ENCODE results near the gene MSX1. TPM values are rescaled to one million over a fixed set of nuclear protein-coding genes. Genes with fewer than 3 reads are reported as not detected.

Gene MSX1
- total RNA-seq, 2 donors from 2014 or later: 1.4 to 2.9 TPM

- TF ChIP-seq, protein P1, sequence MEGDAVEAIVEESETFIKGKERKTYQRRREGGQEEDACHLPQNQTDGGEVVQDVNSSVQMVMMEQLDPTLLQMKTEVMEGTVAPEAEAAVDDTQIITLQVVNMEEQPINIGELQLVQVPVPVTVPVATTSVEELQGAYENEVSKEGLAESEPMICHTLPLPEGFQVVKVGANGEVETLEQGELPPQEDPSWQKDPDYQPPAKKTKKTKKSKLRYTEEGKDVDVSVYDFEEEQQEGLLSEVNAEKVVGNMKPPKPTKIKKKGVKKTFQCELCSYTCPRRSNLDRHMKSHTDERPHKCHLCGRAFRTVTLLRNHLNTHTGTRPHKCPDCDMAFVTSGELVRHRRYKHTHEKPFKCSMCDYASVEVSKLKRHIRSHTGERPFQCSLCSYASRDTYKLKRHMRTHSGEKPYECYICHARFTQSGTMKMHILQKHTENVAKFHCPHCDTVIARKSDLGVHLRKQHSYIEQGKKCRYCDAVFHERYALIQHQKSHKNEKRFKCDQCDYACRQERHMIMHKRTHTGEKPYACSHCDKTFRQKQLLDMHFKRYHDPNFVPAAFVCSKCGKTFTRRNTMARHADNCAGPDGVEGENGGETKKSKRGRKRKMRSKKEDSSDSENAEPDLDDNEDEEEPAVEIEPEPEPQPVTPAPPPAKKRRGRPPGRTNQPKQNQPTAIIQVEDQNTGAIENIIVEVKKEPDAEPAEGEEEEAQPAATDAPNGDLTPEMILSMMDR (IDR thresholded peaks at IDR 0.05): no peak
- H3K4me3 ChIP-seq: no peak overlapping the region
- peaks cover 0 to 6% of the 10 kb centered on the region in 2 donors for H3K9me3 ChIP-seq
- DNase-seq (ENCODE audit: low spot score): no peak
- no peaks in the 10 kb centered on the region for H3K4me1 ChIP-seq
- H3K27me3 ChIP-seq: no peaks in the 10 kb centered on the region
- no peaks in the 10 kb centered on the region for H3K36me3 ChIP-seq
- no peak overlapping the region for H3K27ac ChIP-seq
Observed at GRCh38 chr4:4824232-4824631, 35.2 kb upstream of the MSX1 start.

GRCh38 chr4:4825431-4825830 lies 34.0 kb upstream of the MSX1 start:
- Histone ChIP-seq H3K4me1 (no peaks in the 10 kb centered on the region), H3K4me3 (no peak overlapping the region), H3K27me3 (no peaks in the 10 kb centered on the region), H3K27ac (no peak overlapping the region), H3K36me3 (no peaks in the 10 kb centered on the region), H3K9me3 (peaks cover 0 to 6% of the 10 kb centered on the region in 2 donors)
- TF ChIP-seq, protein P1 (IDR thresholded peaks at IDR 0.05): no peak
- DNase-seq (ENCODE audit: low spot score): no peak

DNA sequence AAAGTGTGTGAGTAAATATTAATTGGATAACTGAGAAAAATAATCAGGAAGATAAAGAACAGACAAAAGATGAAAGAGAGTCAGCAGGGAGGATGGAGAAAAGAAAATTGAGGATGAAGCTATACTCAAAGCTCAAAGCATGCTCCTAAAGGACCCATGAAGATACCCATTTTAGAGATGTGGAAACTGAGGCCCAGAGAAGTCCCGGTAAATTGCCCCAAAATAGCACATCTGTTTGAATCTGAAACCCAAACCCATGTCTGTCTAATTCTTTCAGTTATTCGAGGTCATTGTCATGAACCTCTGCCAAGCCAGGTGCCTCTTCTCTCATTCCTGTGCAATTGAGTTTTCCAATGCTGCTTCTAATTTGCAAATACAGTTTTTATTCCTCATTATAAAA lies 29.6 kb upstream of the MSX1 start:
- Histone ChIP-seq H3K4me3 (no peak overlapping the region), H3K4me1 (no peaks in the 10 kb centered on the region), H3K27me3 (no peaks in the 10 kb centered on the region), H3K9me3 (no peaks in the 10 kb centered on the region), H3K36me3 (no peaks in the 10 kb centered on the region), H3K27ac (no peak overlapping the region)
- TF ChIP-seq, protein P1 (IDR thresholded peaks at IDR 0.05): no peak
- no peak for DNase-seq (ENCODE audit: low spot score)

DNA sequence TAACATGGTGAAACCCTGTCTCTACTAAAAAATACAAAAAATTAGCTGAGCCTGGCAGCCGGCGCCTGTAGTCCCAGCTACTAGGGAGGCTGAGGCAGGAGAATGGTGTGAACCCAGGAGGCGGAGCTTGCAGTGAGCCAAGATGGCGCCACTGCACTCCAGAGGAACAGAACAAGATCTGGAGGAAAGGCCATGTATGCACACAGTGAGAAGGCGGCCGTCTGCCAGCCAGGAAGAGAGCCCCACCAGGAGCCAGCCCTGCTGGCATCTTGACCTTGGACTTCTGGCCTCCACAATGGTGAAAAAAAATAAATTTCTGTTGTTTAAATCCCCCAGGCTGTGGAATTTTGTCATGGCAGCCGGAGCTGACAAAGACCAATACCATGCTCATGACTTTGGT lies 28.2 kb upstream of the MSX1 start:
- no peaks in the 10 kb centered on the region for H3K36me3 ChIP-seq
- no peak overlapping the region for H3K4me3 ChIP-seq
- DNase-seq (ENCODE audit: low spot score): no peak
- H3K9me3 ChIP-seq: peaks cover 0 to 6% of the 10 kb centered on the region in 2 donors
- TF ChIP-seq, protein P1 (IDR thresholded peaks at IDR 0.05): no peak
- H3K4me1 ChIP-seq: no peaks in the 10 kb centered on the region
- no peaks in the 10 kb centered on the region for H3K27me3 ChIP-seq
- H3K27ac ChIP-seq: no peak overlapping the region

DNA sequence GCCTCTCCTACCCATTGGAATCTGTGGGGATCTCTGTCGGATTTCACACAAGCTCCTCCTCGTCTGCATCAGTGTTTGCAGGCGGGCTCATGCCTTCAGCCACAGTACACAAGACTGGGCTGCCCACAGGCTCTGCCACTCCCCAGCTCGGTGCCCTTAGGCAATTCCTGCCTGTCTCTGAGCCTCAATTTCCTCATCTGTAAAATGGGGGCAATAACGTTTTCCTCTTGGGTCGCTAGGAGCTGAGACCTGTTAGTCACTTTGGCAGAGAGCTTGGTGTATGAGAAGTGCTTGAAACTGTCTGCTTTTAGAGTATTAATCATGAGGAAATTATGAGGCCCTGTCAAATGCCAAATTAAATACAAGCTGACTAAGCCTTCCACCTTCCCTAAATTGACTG lies 27.6 kb upstream of the MSX1 start:
- no peaks in the 10 kb centered on the region for H3K36me3 ChIP-seq
- H3K4me3 ChIP-seq: no peak overlapping the region
- no peaks in the 10 kb centered on the region for H3K27me3 ChIP-seq
- no peaks in the 10 kb centered on the region for H3K4me1 ChIP-seq
- H3K27ac ChIP-seq: no peak overlapping the region
- TF ChIP-seq, protein P1 (IDR thresholded peaks at IDR 0.05): no peak
- no peak for DNase-seq (ENCODE audit: low spot score)
- peaks cover 0 to 7% of the 10 kb centered on the region in 2 donors for H3K9me3 ChIP-seq

- DNase-seq (ENCODE audit: low spot score): no peak
- TF ChIP-seq, protein P1 (IDR thresholded peaks at IDR 0.05): no peak
- Histone ChIP-seq H3K36me3 (no peaks in the 10 kb centered on the region), H3K4me3 (no peak overlapping the region), H3K4me1 (no peaks in the 10 kb centered on the region), H3K27ac (no peak overlapping the region), H3K9me3 (peaks cover 0 to 7% of the 10 kb centered on the region in 2 donors), H3K27me3 (no peaks in the 10 kb centered on the region)
Observed at GRCh38 chr4:4836044-4836443, 23.4 kb upstream of the MSX1 start.
